Tibial nerve (tissue), 4 donors: ENCODE results near the gene FANCC.

Source experiments
- EP300 ChIP-seq, 2 donors: sonication (generic); formaldehyde crosslinking; IDR thresholded peaks; one replicate each; pipeline ENCODE4 v1.6.1; 2017; ENCODE audit warnings: antibody characterized with exemption in 2 of 2, mild to moderate bottlenecking in 1 of 2
- POLR2A ChIP-seq, 2 donors: fragments of 450-650 bp; IDR thresholded peaks; one replicate each; pipeline ENCODE4 v1.6.1; 2017; ENCODE audit warnings: antibody characterized with exemption in 2 of 2, mild to moderate bottlenecking in 2 of 2, moderate library complexity in 2 of 2
- TF ChIP-seq, protein P1 (sequence below), 5 experiments: fragments of 200-600 bp in 3 of 5; fragments of 450-650 bp in 2 of 5; sonication (generic) in 3 of 5; IDR thresholded peaks; one replicate each; pipeline ENCODE4 v1.5.1; 2016 to 2019; ENCODE audit warnings: antibody characterized with exemption in 5 of 5, mild to moderate bottlenecking in 3 of 5, moderate library complexity in 2 of 5

DNA sequence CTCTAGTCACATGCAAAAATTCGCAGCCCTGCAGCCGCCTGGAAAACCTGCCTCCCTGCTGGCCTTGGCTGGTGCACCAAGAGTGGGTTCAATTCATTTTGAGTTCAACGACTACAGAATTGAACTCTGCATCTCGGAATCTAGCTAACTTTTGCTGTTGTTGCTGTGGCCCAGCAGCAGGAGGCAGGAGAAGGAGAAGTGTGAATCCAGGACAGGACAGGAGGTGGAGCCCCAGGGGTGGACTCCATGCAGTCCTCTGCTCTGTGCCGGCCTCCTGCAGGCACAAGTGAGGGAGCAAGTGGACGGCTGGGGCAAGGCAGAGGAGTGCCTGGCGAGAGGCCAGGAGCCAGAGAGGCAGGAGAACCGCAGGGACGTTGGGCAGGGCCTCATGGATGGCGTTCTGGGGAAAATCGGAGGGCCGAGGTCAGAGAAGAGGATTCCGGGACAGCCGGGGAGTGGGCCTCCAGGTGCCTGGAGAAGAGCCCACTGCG, 214.2 kb downstream of the FANCC start:
- TF ChIP-seq, protein P1, sequence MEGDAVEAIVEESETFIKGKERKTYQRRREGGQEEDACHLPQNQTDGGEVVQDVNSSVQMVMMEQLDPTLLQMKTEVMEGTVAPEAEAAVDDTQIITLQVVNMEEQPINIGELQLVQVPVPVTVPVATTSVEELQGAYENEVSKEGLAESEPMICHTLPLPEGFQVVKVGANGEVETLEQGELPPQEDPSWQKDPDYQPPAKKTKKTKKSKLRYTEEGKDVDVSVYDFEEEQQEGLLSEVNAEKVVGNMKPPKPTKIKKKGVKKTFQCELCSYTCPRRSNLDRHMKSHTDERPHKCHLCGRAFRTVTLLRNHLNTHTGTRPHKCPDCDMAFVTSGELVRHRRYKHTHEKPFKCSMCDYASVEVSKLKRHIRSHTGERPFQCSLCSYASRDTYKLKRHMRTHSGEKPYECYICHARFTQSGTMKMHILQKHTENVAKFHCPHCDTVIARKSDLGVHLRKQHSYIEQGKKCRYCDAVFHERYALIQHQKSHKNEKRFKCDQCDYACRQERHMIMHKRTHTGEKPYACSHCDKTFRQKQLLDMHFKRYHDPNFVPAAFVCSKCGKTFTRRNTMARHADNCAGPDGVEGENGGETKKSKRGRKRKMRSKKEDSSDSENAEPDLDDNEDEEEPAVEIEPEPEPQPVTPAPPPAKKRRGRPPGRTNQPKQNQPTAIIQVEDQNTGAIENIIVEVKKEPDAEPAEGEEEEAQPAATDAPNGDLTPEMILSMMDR (IDR thresholded peaks at IDR 0.05), result peak in 2 of 5 experiments; percentile 30 to 35
- TF ChIP-seq POLR2A (IDR thresholded peaks at IDR 0.05) (no peak), EP300 (IDR thresholded peaks at IDR 0.05) (no peak)
